Measurements from ENCODE around the gene HEBP1. TPM values are rescaled to one million over a fixed set of nuclear protein-coding genes. Genes with fewer than 3 reads are reported as not detected.

Gene HEBP1
- polyA plus RNA-seq, 4 donors, result 69.7 to 80.0 (median 75.6) TPM

DNA sequence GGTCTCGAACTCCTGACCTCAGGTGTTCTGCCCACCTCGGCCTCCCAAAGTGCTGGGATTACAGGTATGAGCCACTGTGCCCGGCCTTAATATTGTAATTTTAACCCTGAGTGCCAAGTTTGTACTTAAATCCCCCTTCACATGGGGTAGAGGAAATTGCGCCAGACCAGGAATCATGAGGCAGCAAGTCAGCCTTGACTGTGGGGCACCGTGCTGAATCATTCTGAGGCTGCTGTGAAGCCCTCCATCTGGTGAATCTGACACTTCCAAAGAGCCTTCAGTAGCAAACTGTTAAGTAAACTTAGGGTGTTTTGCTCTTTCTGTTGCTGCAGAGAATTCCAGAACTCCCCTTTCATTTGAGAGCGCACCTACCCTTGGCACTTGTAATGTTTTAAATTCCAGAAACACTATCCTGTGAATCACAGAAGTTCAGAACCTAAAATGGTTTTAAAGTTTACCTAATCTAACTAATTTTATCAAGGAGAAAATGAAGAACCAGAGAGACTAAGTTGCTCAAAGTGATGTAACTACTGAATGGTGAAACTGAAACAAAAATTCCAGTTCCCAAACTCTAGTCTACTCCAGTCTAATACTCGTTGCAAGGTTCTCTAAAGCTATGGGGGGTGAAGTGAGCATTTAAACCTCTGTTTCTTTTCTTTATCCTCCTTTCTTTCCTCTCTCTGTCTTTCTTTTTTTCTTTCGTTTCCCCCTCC lies 7.5 kb downstream of the HEBP1 start:
- DNase-seq (ENCODE audit: low read depth in 4 of 4, low spot score in 3 of 4), result peak in 3 of 4 donors; percentile 38 to 42 (median 40)

DNA sequence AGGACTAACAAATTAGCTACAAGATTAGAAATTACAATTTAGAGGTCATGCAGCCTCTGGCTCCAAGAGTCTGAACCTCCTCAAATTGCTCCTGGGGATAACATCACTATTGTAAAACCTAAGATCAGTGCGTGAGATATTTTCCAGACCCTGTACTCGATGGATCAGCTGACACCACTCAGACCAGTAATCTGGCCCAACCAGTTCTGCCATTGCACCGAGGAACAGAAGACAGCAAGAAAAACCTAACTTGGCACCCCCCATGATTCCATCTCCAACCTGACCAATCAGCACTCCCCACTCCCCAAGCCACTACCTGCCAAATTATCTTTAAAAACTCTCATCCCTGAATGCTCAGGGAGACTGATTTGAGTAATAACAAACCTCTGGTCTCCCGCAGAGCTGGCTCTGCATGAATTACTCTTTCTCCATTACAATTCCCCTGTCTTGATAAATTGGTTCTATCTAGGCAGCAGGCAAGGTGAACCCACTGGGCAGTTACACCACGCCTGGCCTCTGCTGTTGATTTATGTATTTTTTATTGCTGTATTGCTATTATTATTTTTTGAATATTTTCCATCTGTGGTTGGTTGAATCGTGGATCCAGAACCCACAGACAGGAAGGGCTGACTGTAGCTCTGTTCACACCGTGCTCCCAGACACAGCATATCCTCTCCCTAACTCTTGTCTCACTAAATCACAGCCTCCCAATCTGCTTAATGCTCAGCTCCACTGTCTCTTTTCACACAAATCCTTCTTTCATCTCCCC lies 9.2 kb downstream of the HEBP1 start:
- no peak for DNase-seq (ENCODE audit: low read depth in 4 of 4, low spot score in 3 of 4)

DNA sequence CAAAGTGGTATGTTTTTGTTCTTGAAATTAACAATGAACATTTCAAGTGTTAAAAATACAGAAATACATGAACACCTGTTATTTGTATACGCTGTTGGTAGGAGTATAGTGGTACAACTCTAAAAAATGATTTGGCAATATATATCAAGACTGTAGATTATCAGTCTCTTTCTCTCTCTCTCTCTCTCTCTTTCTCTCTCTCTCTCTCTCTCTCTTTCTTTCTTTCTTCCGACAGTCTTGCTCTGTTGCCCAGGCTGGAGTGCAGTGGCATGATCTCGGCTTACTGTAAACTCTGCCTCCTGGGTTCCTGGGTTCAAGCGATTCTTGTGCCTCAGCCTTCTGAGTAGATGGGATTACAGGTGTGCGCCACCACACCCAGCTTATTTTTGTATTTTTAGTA lies 12.6 kb downstream of the HEBP1 start:
- DNase-seq (ENCODE audit: low read depth in 4 of 4, low spot score in 3 of 4), result no peak

DNA sequence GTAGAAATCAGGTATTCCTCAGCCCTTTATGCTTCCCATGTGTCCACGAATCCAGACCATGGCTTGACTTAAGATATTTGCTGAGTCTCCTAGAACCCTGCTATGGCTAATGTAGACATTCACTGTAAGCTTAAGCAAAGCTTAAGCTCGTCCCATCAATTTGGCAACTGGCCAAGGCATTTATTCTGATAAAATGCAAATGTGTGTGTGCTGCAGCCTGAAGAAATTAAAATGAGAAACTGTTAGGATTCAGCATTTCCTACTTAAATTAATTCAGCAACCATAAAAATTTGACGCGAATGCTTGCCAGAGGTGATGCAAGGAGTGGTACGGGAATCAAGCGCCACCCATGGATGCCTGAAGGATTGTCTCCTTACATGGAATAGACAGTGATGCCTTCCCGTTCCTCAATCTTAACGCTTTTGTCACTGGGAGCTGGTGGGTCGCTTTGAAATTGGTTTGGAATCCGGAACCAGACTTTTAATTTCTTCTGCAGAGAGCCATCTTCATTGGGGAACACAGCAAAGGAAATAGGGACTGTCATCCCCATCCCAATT lies 13.2 kb downstream of the HEBP1 start:
- no peak for DNase-seq (ENCODE audit: low read depth in 4 of 4, low spot score in 3 of 4)

DNA sequence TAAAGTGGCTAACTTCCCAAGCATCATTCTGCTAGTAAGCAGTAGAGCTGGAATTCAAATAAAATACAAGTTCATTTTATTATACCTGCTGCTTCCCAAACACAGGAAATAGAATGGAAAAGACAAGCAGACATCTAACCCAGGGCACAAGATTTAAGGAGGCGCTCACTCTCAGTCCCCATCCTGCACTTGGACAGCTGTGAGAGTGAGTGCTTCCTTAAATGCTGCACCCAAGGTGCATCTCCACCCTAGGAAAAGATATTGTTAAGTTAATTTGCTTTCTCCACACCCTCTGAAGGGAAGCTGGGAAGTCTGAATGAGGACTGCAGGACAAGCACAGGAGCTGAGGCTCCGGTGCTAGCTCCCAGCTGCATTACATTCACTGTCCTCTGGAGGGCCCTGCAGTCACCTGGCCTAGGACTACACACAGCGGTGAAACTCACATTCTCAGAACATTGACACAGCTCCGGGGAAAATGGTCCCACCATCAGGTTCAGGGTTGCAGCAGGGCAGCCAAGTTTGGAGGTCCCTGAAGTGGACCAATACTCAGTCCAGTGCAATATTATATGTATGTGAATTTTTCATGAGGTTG lies 14.2 kb downstream of the HEBP1 start:
- no peak for DNase-seq (ENCODE audit: low read depth in 4 of 4, low spot score in 3 of 4)

DNA sequence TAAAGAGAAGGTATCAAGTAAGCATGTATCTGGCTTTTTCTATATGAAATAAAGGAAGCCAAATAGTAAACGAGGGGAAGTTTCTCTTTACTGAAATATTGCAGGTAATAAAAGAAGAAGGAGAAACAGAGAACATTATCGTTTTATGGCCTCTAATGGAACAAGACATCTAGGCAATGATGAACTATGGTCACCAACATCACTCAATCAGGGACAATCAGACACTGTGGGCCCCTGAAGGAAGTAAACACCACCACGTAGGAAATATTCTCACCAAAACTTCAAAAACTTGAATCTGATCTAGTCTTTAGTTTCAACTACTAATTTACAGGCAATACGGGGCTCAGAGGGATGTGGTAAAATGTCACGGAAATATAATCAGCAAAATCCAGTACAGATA lies 15.9 kb downstream of the HEBP1 start:
- DNase-seq (ENCODE audit: low read depth in 4 of 4, low spot score in 3 of 4), result no peak

DNA sequence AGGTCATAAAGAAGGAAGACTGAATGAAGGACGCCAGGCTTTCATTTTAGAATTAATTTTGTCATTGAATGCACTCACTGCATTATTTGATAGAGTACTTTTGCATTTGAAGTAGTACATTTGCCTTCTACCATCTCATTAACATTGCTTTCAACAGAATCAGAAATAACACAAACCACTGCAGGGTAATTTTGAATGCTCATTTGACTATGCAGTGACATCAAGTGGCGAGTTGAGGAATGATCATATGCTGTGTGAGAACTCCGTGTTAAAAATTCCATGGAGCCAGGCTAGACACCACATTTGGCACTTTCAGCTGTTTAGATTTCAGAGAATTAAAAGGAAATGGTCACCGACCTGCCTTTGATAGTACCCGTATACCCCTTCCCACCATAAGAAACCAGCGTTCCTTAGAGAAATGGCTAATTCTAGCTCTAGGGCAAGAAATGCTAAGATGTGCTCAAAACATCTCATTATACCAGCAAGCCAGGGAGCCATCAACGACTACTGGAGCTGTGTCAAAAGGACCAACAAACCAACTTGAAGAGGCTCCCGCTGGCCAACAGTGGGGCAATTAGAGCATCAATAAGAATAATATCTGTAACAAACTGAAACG lies 16.5 kb downstream of the HEBP1 start:
- no peak for DNase-seq (ENCODE audit: low read depth in 4 of 4, low spot score in 3 of 4)

DNA sequence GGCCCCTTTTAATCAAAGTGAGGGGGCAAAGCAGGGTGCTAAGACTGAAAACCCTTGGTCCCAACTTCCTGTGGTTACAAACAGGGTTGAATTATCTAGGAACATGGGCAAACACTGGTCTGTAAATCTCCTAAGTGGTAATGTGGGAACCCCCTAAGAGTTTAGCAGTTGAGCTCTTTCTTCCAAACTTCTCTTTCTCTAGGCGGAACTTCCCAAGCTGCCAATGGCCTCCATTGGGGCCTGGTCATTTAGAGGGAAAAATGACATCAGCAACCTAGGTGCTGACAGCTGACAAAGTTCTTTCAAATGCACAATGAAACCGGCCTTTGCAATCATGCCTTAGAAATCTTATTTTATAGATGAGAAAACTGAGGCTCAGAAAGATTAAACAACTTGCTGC lies 17.7 kb downstream of the HEBP1 start:
- DNase-seq (ENCODE audit: low read depth in 4 of 4, low spot score in 3 of 4), result no peak

DNA sequence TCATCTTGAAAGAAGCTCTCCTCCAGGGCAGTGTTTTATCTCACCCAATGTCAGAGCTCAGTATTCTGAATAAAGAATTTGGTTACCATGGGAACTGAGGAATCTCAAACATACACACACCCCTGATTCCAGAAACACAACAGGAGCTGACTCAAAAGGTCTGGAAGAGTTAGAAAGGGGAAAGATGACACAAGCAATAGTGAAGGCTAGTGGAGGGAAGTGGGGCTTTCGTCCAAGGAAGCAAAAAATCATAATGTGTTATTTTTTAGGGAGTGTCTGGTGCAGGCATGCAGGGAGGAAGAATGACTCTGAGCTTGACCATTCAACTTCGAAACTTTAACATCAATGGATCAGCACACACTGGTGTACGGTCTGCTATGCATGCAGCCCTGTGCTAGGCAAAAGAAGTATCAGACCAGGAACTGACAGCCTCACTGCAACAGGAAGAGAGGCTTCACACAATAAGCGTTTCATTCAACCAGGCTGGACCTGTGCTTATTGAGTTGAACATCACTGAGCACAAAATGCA lies 20.3 kb downstream of the HEBP1 start:
- no peak for DNase-seq (ENCODE audit: low read depth in 4 of 4, low spot score in 3 of 4)

DNA sequence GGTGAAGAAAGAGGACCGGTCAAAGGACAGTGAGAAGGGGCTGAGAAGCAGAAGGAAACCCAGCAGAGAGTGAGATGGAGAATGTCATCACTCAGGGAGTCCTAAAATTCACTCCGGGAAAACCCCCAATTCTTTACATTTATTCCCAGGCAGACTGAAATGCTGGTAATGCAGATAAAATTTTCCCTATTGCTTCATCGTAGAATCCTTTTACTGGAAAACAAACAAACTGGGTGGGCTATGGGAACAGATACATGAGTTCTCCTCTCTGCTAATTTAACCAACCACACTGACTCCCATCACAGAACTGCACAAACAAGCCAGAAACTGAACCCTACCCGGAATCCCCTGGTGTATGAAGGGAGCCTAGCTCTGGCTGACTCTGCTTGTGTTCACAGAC lies 20.9 kb downstream of the HEBP1 start:
- DNase-seq (ENCODE audit: low read depth in 4 of 4, low spot score in 3 of 4), result no peak

DNA sequence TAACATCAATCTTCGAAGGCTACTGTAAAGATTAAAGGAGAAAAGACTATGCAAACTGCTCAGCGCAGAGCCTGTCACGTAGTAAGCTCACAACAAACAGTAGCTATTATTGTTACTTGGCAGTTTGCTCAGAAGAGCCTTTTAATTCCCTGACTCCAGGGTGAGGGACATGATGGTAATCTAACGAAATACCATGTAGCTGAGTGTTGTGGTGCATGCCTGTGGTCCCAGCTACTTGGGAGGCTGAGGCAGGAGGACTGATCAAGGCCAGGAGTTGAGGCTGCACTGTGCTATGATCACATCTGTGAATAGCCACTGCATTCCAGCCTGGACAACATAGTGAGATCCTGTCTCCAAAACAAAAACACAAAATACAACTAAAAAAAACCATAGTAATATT lies 22.8 kb downstream of the HEBP1 start:
- no peak for DNase-seq (ENCODE audit: low read depth in 4 of 4, low spot score in 3 of 4)

DNA sequence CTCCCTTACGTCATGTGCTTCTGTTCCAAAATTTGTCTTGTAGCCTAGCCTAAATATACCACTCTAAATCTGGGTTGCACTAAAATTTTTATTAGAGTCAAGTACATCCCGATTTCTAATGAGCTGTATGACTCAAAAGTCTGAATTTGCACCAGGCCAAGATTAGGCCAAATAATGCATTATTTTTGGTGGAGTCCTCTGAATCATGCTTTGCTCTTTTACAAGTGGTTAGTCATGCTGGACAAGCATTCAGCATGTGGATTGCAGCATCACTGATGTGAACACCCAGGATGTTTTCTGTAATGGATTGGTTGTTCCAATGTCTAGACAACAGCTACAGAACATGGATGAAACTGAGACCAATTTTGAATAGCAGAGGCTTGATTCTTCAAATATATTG lies 23.7 kb downstream of the HEBP1 start:
- no peak for DNase-seq (ENCODE audit: low read depth in 4 of 4, low spot score in 3 of 4)

DNA sequence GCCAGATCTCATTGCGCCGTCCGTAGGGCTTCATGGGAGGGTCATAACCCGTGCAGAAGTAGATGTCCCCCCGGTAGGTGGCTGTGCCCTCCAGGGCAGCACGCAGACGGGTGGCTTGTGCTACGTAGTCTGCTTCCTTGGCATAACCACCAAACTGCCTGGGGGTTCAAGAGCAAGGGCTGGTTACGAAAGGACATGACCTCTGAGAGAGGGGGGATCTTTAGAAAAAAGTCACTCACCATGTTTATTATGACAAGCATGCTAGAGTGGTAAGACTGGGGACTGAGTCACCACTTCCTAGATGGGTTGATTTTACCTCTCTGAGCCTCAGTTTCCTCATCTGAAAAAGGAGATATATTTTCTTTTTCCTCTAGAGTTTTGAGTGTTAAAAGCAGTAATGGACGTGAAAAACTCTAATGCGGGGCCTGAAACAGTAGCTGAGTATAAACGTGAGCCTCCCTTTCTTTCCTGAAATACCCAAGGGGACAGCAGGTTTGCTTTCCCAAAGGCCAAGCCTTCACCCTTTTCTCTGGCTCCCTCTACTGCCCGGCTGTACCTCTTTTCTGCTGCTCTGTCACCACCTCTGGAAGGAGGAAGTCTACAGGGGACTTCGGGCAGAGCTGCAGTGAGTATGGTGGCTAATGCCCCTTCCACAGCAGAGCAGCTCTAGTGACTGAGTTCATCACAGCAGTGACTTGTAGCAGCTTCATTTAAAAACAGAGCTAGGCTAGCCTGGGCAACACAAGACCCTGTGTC lies 24.6 kb downstream of the HEBP1 start:
- DNase-seq (ENCODE audit: low read depth in 4 of 4, low spot score in 3 of 4), result no peak

DNA sequence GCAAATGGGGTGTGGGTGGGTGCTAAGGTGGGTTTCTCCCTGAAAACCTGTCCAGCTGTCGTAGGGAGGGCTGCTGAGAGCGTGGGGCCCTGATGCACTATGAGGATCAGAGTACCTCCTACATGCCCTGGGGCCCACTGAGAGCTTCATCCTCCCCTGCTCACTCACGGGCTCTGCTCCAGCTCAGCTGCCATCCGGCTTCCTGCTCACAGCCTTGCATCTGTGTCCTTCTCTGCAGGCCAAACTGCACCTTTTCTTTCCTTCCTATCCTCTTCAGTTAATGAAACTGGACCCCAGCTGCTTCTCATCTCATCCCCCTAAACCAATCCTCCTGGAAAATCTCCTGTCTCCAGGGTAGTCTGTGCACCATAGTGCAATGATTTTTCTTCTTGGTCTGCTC lies 25.9 kb downstream of the HEBP1 start:
- DNase-seq (ENCODE audit: low read depth in 4 of 4, low spot score in 3 of 4), result no peak

DNA sequence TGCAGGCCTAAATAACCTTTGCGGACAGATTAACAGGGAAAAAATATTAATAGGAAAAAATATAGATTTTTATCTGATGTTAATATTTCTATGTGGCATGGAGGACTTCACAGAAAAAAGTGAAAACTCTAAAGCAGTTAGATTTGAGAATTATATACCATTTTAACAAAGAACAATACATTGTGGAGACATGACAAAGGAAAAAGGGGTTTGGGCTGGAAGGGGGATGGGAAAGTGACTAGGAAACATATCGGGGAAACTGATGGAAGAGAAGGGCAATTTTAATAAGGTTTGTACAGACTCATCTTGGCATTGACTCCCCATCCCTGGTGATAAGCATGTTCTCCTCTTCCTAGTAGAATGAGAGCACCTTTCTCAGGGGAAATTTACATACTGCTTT lies 27.0 kb downstream of the HEBP1 start:
- no peak for DNase-seq (ENCODE audit: low read depth in 4 of 4, low spot score in 3 of 4)

DNA sequence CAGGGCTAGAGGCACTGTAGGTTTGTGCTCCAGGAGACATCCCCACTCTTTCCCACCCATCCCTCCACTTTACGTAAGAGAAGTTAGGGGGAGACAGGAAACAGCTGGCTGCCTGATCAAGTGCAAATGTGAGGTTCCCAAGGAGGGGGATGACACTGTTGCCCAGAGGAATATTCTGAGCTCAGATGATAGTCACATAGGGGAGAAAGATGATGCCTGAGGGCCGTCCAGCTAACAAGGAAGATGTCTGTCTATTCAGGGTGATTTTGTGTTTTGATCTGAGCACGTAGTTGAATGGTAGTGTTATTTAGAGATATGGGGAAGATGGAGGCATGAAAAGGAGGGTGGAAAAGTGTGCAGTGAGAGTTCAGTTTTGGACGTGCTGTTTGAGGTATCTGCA lies 34.2 kb downstream of the HEBP1 start:
- no peak for DNase-seq (ENCODE audit: low read depth in 4 of 4, low spot score in 3 of 4)

DNA sequence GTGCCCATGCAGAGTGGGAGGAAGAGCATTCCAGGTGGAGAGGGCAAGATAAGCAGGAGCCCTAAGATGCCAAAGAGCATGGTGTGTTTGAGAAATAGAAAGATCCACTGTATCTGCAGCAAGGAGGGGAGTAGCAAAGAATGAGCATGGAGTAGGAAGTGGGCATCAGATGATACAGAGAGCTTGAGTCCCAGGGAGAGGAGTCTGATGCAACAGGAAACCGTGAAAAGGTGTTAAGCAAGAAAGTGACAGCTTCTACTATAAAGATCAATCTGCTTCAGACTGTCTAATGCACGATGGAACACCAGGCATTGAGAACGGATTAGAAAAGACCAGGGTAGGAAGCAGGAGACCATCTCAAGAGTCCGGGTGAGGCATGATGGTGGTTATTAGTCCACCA lies 35.8 kb downstream of the HEBP1 start:
- DNase-seq (ENCODE audit: low read depth in 4 of 4, low spot score in 3 of 4), result no peak

DNA sequence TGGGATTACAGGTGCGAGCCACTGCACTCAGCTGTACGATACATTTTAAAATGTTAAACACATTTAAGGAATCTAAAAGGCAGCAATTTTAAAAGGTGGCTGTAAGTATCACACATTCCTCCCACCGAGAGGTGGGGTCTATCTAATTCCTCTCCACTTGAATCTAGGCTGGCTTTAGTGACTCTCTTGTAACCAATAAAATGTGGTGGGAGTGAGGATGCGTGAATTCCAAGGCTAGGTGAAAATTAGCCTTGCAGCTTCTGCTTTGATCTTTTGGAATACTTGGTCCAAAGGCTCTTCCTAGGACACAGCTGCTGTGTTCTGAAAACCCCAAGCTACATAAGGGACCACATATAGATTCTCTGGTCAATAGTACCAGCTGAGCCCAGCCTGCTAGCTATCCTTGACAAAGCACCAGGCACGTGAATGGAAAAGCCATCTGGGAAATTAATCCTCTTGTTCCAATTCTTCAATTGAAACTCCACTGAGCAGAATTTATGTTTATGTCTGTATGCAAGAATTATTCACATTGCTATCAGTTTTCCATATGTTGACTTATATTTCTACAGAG lies 39.3 kb downstream of the HEBP1 start:
- DNase-seq (ENCODE audit: low read depth in 4 of 4, low spot score in 3 of 4), result no peak

DNA sequence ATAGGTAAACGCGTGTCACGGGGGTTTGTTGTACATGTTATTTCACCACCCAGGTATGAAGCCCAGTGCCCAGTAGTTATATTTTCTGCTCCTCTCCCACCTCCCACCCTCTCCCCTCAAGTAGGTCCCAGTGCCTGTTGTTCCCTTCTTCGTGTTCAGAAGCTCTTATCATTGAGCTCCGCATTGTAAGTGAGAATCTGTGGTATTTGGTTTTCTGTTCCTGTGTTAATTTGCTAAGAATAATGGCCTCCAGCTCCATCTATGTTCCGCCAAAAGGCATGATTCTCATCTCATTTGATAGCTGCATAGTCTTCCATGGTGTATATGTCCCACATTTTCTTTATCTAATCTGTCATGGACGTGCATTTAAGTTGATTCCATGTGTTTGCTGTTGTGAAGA lies 41.2 kb downstream of the HEBP1 start:
- no peak for DNase-seq (ENCODE audit: low read depth in 4 of 4, low spot score in 3 of 4)

Measured in right renal pelvis (tissue), 4 donors.